Right lung (tissue), 10 donors: ENCODE measurements around the gene EIF5. TPM values are rescaled to one million over a fixed set of nuclear protein-coding genes. Genes with fewer than 3 reads are reported as not detected.

ENCODE experiments used
- DNase-seq, 2 donors: peaks; one replicate each; pipeline ENCODE4 v3.0.0-alpha.2; 2013
- long read RNA-seq, 8 donors: transcript quantifications; one replicate each; lab custom pipeline, GENCODE V29; 2026
- polyA plus RNA-seq, 5 donors: library from polyadenylated mRNA; unstranded; fragments of 120-200 nt; gene quantifications; one replicate each; pipeline versions ENCODE4 v1.2.1 to v1.2.3, GENCODE V29; 2013; ENCODE audit warnings: inconsistent platforms in 1 of 5, low replicate concordance in 1 of 5; ENCODE audit not compliant: insufficient read length in 5 of 5, insufficient read depth in 1 of 5

The EIF5 gene
- polyA plus RNA-seq, result 100 to 1,000 TPM; 164 to 227 (median 208) TPM
- long read RNA-seq, donor 1, full-length matches to known transcripts, result 19 of 217 reads
- long read RNA-seq, donor 1, partial matches to known transcripts, result 198 of 217 reads
- long read RNA-seq, donor 1, other reads (novel, unspliced or antisense), result 0 of 217 reads
- long read RNA-seq, donor 2, full-length matches to known transcripts, result 16 of 34 reads
- long read RNA-seq, donor 2, partial matches to known transcripts, result 18 of 34 reads
- long read RNA-seq, donor 2, other reads (novel, unspliced or antisense), result 0 of 34 reads
- long read RNA-seq, donor 3, full-length matches to known transcripts, result 17 of 59 reads
- long read RNA-seq, donor 3, partial matches to known transcripts, result 42 of 59 reads
- long read RNA-seq, donor 3, other reads (novel, unspliced or antisense), result 0 of 59 reads
- long read RNA-seq, donor 4, full-length matches to known transcripts, result 18 of 37 reads
- long read RNA-seq, donor 4, partial matches to known transcripts, result 19 of 37 reads
- long read RNA-seq, donor 4, other reads (novel, unspliced or antisense), result 0 of 37 reads
- long read RNA-seq, donor 5, full-length matches to known transcripts, result 21 of 240 reads
- long read RNA-seq, donor 5, partial matches to known transcripts, result 219 of 240 reads
- long read RNA-seq, donor 5, other reads (novel, unspliced or antisense), result 0 of 240 reads
- long read RNA-seq, donor 6, full-length matches to known transcripts, result 19 of 101 reads
- long read RNA-seq, donor 6, partial matches to known transcripts, result 82 of 101 reads
- long read RNA-seq, donor 6, other reads (novel, unspliced or antisense), result 0 of 101 reads
- long read RNA-seq, donor 7, full-length matches to known transcripts, result 22 of 33 reads
- long read RNA-seq, donor 7, partial matches to known transcripts, result 11 of 33 reads
- long read RNA-seq, donor 7, other reads (novel, unspliced or antisense), result 0 of 33 reads
- long read RNA-seq, donor 8, full-length matches to known transcripts, result 9 of 29 reads
- long read RNA-seq, donor 8, partial matches to known transcripts, result 20 of 29 reads
- long read RNA-seq, donor 8, other reads (novel, unspliced or antisense), result 0 of 29 reads

DNA sequence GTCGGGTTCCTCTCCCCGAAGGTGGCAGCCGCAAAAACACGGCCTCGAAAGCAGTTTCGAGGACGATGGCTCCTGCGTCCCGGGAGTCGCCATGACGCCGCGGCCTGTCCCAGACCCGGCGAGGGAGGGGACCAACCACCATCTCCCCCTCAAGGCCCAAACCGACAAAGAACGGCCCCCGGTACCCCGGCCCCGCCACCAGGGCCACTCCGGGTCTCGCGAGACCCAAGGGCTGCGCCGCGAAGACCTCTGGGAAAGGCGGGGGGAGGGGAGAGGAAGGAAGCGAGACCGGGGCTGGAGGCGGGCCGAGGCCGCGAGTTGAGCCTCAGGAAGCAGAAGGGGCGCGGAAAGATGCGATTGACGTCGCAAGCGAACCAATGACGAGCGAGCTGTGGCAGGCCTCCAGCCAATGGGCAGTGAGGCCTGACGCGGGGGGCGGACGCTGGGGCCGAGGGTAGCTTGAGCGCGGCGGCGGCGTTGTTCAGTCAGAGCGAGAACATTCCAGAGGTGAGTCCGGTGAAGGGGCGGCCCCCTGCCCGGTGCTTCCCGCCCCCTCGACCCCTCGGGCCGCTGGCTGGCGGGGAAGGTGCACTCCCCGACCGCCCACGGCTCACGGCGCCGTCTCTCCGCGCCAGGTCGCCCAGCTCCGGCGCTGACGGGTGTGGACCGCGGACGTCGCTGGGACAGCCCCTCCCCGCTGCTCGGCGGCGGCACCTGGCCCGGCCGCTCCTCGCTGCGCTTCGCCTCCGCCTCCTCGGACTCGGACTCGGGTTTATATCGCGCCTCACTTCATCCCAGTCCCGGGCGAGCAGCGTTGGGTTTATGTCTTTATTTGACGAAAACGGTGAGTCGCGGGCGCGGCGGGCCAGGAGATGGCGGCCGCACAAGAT is at the start of gene EIF5:
Gene EIF5, plus strand, starts transcription at position 484 of the 890 bp plus-strand sequence. CDS start 1,624 bp downstream, outside the sequence.
- peak; percentile 100 for DNase-seq

DNA sequence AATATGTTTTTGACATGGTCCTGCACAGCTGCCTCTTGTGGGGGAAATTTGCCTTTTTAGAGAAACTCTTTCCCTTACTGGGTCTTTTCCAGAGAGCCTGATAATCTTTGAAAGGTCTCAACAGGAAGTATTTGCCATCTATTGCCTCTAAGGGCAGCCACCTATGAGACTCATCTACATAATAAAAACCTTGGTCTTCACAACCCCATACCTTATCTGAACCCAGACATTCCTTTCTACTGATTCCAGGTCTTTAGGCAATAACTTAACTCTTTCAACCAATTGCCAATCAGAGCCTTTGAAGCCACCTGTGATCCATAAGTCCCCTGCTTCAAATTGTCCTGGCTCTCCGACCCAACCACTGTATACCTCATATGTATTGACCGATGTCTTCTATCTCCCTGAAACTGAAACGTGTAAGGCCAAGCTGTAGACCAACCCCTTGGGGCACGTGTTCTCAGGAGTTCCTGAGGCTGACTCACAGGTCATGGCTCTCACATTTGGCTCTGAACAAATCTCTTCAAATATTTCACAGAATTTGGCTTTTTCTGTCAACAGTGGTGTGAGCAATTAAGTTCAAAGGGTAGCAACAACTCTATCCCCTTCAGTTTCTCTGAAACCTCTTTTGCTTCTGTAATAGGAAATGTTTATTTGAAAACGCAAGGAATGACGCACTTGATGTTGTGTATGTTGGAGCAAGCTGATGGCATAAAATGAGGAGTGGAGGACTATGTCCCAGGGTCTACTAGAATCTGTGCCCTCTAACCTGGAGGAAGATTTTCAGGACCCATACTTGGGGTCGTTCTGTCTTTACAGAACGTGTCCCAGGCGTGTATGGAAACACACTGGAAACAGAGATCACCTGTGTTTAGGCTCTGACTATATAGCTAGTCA is 49.2 kb upstream of the EIF5 start:
- no peak for DNase-seq

DNA sequence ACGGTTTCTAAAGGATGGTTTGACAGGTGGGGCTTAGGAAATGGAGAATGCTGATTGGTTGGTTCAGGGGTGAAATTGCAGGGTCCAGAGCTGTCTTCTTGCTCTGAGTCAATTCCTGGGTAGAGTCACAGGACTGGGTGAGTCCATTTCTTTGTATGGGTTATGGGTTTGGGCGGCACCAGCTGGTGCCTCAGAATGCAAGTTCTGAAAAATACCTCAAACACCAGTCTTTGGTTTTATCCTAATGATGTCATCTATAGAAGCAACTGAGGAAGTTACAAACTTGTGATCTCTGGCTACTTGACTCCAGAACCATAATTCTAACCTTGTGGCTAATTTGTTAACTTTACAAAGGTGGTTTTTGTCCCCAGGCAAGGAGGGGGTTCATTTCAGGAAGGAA is 47.6 kb upstream of the EIF5 start:
- DNase-seq, result no peak

DNA sequence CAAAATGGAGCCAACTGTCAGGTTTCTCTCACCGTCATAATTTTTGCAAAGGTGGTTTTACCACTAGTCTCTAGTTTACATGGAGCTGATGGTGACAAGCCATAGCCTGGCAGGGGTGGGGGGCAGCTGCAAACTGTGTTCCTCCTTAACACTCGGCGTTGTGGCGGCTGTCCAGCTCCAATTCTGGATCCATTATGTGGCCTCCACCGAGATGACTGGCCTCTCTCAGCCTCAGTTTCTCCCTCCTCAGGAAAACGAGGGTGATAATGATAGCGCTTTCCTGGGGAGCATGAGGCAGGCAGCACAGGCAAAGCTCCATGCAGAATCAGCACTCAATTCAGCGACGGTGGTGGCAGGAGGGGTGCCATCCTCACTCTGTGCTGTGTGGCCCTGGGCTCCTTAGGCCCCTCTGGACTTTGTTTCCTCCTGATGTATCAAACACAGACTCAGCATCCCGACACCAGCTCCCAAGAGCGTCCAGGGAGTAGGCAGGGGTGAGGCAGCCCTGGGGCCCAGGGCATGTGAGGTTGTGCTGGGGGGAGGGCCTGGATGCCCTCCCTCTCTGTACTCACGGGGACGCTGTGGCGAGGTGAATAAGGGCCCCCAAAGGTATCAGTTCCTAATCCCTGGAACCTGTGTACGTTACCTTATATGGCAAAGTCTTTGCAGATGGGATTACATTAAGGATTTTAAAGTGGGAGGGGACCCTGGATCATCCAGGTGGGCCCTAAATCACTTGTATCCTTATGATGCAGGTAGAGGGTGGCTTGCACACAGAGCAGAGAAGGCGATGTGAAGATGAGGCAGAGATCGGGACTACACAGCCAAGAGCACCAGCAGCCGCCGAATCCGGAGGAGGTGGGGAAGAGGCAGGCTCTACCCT is 46.8 kb upstream of the EIF5 start:
- DNase-seq, result no peak

DNA sequence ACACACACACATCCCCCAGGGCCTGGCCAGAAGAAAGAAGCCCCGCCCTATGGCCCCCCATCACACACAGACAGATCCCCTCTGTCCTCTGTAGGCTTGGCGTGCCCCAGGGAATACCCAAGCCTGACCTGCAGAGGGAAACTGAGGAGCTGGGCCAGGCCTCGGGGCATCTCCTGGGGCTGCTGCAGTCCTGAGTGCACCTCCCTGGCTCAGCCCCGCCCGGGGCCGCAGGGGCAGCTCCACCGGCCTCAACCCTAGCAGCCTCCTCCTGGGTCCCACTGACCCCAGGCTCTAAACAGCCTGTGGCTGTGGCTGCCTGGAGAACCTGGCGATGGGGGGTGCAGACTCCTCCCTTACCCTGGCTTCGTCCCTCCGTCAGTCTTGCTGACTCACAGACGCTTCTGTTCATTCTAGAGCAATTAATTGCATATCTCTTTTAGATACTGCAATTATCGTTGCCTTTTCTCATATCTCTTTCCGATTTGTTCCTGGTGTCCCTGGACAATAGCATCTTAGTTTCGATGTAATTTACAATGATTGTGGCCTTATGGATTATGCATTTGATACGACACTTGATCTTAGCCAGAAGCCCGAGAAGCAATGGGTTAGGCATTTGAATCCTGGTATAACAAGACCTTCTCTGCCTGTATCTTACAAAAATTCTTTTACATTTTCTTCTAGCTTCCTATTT is 45.8 kb upstream of the EIF5 start:
- no peak for DNase-seq

DNA sequence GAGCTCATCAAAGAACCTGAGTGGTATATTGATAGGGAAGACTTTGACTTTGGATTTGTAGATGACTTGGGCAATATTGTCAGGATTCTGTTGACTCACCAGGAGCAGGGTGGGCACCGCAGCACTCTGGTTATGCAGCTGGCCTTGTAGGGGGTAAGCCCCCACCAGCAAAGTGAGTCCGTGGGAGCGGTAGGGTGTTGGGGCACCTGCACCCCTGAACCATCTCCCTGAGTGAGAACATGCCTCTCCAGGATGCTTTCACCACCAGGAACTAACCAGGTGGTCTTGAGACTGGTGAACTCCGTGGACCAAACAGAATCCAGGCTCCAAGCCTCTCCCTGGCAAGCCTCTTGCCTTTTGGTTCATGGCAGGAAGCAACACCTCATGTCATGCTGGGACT is 44.0 kb upstream of the EIF5 start:
- no peak for DNase-seq

DNA sequence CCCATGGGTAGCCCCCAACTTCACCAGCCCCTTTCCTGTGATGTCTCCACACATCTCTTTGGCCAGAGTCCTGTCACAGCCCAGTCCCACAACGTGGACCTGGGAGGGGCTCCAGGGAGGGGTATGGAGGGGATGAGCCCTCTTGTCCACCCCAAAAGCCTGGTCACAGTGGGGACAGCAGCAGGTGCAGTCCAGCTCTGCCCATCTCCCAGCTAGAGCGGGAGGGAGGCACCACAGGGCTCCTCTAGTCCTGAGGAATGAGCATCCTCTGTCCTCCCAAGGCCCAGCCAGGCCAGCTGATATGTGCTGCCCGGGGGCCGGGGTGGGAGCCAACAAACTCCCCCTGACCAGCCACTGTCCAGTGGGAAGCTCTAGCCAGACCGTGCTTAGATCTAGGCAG is 43.5 kb upstream of the EIF5 start:
- no peak for DNase-seq

- DNase-seq, result no peak
Measured at GRCh38 chr14:103290961-103291360, 43.1 kb upstream of the EIF5 start.

DNA sequence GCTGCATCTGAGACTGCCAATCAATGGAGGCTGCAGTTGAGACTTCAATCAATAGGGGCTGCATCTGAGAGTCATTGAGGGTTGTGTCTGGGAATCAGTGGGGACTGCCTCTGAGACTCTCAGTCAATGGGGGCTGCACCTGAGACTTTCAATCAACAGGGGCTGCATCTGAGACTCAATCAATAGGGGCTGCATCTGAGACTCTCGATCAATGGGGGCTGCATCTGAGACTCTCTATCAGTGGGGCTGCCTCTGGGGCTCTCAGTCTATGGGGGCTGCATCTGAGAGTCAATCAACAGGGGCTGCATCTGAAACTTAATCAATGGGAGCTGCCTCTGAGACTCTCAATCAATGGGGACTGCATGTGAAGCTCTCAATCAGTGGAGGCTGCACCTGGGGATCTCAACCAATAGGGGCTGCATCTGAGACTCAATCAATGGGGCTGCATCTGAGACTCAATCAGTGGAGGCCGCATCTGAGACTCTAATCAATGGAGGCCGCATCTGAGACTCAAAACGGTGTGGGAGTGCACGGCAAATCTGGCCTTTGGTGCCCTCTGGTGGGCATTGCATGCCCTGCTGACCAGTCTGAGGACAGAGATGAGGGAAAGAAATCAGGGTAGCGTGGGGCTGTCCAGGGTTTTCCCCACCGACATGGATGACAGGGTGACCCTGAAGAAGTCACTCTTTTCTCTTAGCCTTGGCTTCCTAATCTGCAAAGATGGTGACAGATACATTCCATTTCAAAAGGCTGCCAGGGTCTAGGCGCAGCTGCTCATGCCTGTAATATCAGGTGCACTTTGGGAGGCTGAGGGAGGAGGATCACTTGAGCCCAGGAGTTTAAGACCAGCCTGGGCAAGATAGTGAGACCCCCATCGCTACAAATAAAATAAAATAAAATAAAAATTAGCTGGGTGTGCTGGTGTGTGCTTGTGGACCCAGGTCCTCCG is 41.3 kb upstream of the EIF5 start:
- DNase-seq, result peak in 1 of 2 donors; percentile 62

DNA sequence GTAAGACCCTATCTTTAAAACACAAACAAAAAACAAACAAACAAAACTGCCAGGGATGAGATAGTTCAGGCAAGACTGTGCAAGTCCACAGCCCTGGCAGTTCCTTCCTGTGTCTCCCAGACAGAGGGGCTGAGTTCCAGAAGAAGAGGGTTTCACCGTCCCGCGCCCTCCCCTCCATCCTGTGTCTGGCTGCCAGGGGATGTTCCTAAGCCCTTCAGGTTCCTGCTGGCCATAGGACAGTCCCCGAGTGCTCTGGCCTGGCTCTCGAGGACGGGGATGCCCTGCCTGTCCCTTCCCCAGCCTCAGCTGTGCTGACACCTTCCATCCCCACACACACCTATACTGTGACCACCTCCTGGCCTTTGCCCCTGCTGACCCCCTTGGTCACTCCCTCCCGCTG is 40.6 kb upstream of the EIF5 start:
- DNase-seq, result no peak

- no peak for DNase-seq
Measured at GRCh38 chr14:103294091-103294490, 39.9 kb upstream of the EIF5 start.

GRCh38 chr14:103296007-103296406 is 38.0 kb upstream of the EIF5 start:
- DNase-seq, result no peak

DNA sequence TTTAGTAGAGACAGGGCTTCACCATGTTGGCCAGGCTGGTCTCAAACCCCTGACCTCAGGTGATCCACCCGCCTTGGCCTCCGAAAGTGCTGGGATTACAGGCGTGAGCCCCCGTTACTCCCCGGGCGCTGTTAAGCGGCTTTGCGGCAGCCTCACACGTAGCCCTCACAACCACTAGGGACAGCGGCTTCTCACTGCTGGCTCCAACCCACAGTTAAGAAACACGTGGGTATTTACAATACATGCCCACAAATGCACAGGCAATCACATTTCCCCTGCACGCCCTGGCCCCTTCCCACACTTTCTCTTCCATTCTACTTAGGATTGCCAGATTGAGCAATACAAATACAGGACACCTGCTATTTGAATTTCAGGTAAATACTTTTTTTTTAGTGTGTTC is 37.0 kb upstream of the EIF5 start:
- no peak for DNase-seq

DNA sequence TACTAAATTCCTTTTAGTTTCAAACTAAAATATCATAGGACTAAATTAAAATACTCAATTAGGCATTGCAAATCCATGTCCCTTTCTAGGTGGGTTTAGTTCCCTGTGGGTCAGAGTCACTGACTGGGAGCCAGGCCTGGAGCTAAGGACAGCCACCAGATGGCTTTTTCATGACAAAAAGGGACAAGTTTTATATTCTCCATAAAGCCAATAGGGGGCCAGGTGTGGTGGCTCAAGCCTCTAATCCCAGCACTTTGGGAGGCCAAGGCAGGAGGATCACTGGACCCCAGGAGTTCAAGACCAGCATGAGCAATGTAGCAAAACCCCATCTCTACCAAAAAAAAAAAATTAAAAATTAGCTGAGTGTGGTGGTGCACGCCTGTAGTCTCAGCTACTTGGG is 35.4 kb upstream of the EIF5 start:
- DNase-seq, result no peak

DNA sequence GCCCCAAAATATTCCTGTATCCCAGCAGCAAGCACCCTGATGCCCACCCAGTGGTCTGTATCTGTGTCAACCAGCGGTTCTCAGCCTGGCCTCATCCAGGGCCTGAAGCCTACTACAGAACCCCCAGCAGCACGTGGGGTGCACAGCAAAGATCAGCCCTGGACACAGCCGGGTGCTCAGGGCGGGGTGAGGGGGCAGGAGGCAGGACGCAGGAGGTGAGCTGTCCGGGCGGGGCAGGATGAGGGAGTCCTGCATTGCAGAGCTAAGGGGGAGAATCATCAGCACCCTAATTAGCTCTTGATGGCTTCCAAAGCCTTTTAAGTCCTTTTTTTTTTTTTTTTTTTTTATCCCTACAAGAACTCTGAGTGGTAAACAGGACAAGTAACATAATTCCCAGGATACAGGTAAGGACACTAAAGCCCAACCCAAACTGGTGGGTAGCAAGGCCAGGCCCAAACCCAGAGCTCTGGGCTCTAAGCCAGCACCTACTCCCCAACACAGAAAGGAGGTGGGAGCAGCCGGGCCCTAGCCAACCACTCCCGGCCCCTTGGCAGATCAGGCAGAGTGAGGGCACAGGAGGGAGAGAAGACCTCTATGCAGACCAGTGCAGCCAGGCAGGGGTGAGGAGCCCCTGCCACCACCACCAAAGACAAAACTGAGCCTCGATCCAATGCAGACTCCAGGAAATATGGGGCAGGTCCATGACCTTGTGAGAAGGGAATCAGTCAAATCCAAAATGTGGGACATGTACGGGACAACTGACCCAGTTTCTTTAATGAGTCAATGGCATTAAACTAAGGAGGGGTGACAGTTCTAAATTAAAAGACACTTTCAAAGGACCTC is 32.3 kb upstream of the EIF5 start:
- DNase-seq, result no peak

DNA sequence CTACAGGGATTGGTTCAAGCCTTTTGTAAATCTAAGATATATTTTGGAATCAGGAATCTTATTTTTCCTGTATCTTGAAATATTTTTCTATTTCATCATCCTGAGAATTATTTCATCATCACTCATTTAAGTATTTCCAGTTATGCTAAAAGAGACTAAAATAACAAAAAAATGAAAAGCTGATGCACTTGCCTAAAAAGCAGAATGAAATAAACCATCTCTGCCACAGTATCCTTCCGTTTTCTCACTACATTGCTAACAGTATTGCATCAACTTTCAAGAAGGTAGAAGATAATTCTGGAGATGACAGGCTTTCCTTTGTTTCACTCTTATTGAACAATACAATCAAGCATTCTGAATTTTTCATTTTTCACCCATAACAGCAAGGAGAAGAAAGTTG is 31.1 kb upstream of the EIF5 start:
- no peak for DNase-seq
